Neutrophil (primary cell): ENCODE data around the gene PCDH12.
"Not testable (repeated sequence)": the region's sequence is repeated elsewhere in the genome, so short reads cannot be mapped to it uniquely, and the experiment has no call there.

Experiments
- H3K27ac ChIP-seq: fragments of 200-600 bp; sonication (generic); 2 replicates; pipeline ENCODE4 v1.5.1; 2016; ENCODE audit warnings: mild to moderate bottlenecking, moderate library complexity
- H3K27me3 ChIP-seq: fragments of 200-600 bp; sonication (generic); 2 replicates; pipeline ENCODE4 v1.6.0; 2016; ENCODE audit warnings: mild to moderate bottlenecking
- H3K36me3 ChIP-seq: fragments of 200-600 bp; sonication (generic); 2 replicates; pipeline ENCODE4 v1.5.1; 2017
- H3K4me1 ChIP-seq, 2 experiments: fragments of 200-600 bp in 1 of 2; sonication (generic) in 1 of 2; 1 replicate in 1 of 2; 2 replicates in 1 of 2; pipeline versions ENCODE4 v1.5.1 to v1.6.1; 2013 to 2016; ENCODE audit warnings: low read depth in 1 of 2, low read length in 1 of 2, mild to moderate bottlenecking in 1 of 2, moderate library complexity in 1 of 2; ENCODE audit not compliant: control insufficient read depth in 1 of 2, insufficient read depth in 1 of 2
- H3K4me3 ChIP-seq, 2 experiments: fragments of 200-600 bp in 1 of 2; sonication (generic) in 1 of 2; 1 replicate in 1 of 2; 2 replicates in 1 of 2; pipeline ENCODE4 v1.5.1; 2013 to 2016; ENCODE audit warnings: low read depth in 1 of 2, low read length in 1 of 2, mild to moderate bottlenecking in 1 of 2, moderate library complexity in 1 of 2
- H3K9me3 ChIP-seq: fragments of 200-600 bp; sonication (generic); 2 replicates; pipeline ENCODE4 v1.5.1; 2016
- CTCF ChIP-seq: fragments of 200-600 bp; sonication (generic); IDR thresholded peaks from 2 replicates; pipeline ENCODE4 v1.5.1; 2016; ENCODE audit warnings: antibody characterized with exemption

Gene PCDH12

GRCh38 chr5:141928051-141928450, 30.0 kb downstream of the PCDH12 start:
- Histone ChIP-seq H3K27me3 (no peaks in the 10 kb centered on the region), H3K27ac (peak overlapping the region; percentile 53), H3K9me3 (no peaks in the 10 kb centered on the region), H3K36me3 (peaks cover 64% of the 10 kb centered on the region), H3K4me1 (peaks cover 32 to 42% of the 10 kb centered on the region in 2 experiments), H3K4me3 (no peak overlapping the region)
- no peak for TF ChIP-seq CTCF

GRCh38 chr5:141926434-141926833, 31.6 kb downstream of the PCDH12 start:
- Histone ChIP-seq H3K27me3 (no peaks in the 10 kb centered on the region), H3K4me1 (peaks cover 34 to 46% of the 10 kb centered on the region in 2 experiments), H3K9me3 (no peaks in the 10 kb centered on the region), H3K36me3 (peaks cover 49% of the 10 kb centered on the region), H3K27ac (no peak overlapping the region), H3K4me3 (no peak overlapping the region)
- no peak for TF ChIP-seq CTCF

- Histone ChIP-seq H3K9me3 (no peaks in the 10 kb centered on the region), H3K4me1 (peaks cover 29 to 37% of the 10 kb centered on the region in 2 experiments), H3K36me3 (peaks cover 22% of the 10 kb centered on the region), H3K4me3 (peak within 1 kb of the TSS; percentile 70 to 82), H3K27ac (peak within 1 kb of the TSS; percentile 98), H3K27me3 (no peaks in the 10 kb centered on the region)
- peak; percentile 73 for TF ChIP-seq CTCF
Measured at GRCh38 chr5:141923448-141924313, 34.3 kb downstream of the PCDH12 start, which contains the start of gene DELE1. Gene DELE1, plus strand, starts transcription at chr5:141923871. Its CDS starts 71 bp downstream, at chr5:141923942.

- H3K27me3 ChIP-seq, H3K9me3 ChIP-seq: not testable (repeated sequence)
- H3K4me1 ChIP-seq, result peaks cover 21 to 30% of the 10 kb centered on the region in 2 experiments
- peak overlapping the region; percentile 98 for H3K27ac ChIP-seq
- peak overlapping the region; percentile 70 to 82 for H3K4me3 ChIP-seq
- peaks cover 17% of the 10 kb centered on the region for H3K36me3 ChIP-seq
Measured at GRCh38 chr5:141922827-141923447, 35.1 kb downstream of the PCDH12 start.

- Histone ChIP-seq H3K27ac (no peak overlapping the region), H3K27me3 (peaks cover 20% of the 10 kb centered on the region)
- TF ChIP-seq CTCF, result no peak
Measured at GRCh38 chr5:141920771-141921170, 37.2 kb downstream of the PCDH12 start.

More at GRCh38 chr5:141920771-141921170, 37.2 kb downstream of the PCDH12 start:
- Histone ChIP-seq H3K4me3 (no peak overlapping the region), H3K9me3 (no peaks in the 10 kb centered on the region), H3K36me3 (peaks cover 7% of the 10 kb centered on the region), H3K4me1 (peaks cover 13 to 20% of the 10 kb centered on the region in 2 experiments)
